HCT116 (cell line): ENCODE data around the gene EMD. TPM values are rescaled to one million over a fixed set of nuclear protein-coding genes. Genes with fewer than 3 reads are reported as not detected.

Experiments
- ATAC-seq: fragments of 200-7000 bp; cut with Tn5 transposase; 2 replicates; pipeline ENCODE4 v1.9.1; 2020; ENCODE audit warnings: mild to moderate bottlenecking, moderate library complexity
- BruUV-seq: library from RNA; stranded (reverse); fragments of 400-500 nt; replicated peaks from 2 replicates; lab custom pipeline; 2021; lab: Mats Ljungman, UMichigan
- CTCF ChIA-PET: fragments of 300-600 bp; sonication (Branson Sonifier 250); formaldehyde crosslinking; loops from one replicate; lab custom pipeline; 2021; ENCODE audit warnings: antibody characterized with exemption; lab: Charles Lee
- POLR2A ChIA-PET: fragments of 300-600, 350-600 bp; sonication (Branson Sonifier 250); formaldehyde crosslinking; loops from one replicate; lab custom pipeline; 2021; ENCODE audit warnings: antibody characterized with exemption; lab: Charles Lee
- RAD21 ChIA-PET, 2 experiments: fragments of 300-600 bp; sonication (Branson Sonifier 250); formaldehyde crosslinking; loops; one replicate each; lab custom pipeline; 2023; ENCODE audit warnings: low total read pairs in 2 of 2; ENCODE audit not compliant: uncharacterized antibody in 2 of 2, unreplicated experiment in 2 of 2, low non-redundant PET in 1 of 2; lab: Charles Lee
- DNase-seq: peaks from one replicate; pipeline ENCODE4 v3.0.0-alpha.2; 2010; ENCODE audit warnings: low read depth, low spot score
- H2AFZ ChIP-seq: fragments of 200-600 bp; shearing (Covaris generic), sonication (generic); 2 replicates; pipeline ENCODE4 v1.6.1; 2017; ENCODE audit warnings: low read depth, mixed run types, mixed read lengths, antibody characterized with exemption, low read length; ENCODE audit not compliant: poor library complexity, severe bottlenecking
- H3K27ac ChIP-seq: 2 replicates; pipeline ENCODE4 v1.5.1; 2012; ENCODE audit warnings: low read depth, low read length
- H3K27me3 ChIP-seq: fragments of 200-600 bp; sonication (generic); 2 replicates; pipeline ENCODE4 v1.6.1; 2016; ENCODE audit warnings: mixed run types, low read length, mixed read lengths; ENCODE audit not compliant: insufficient read depth
- H3K36me3 ChIP-seq, 2 experiments: fragments of 200-500 bp in 1 of 2; fragments of 200-600 bp in 1 of 2; sonication (Bioruptor generic) in 1 of 2; sonication (generic) in 1 of 2; 2 replicates each; pipeline versions ENCODE4 v1.5.1 to v1.6.1; 2014 to 2016; ENCODE audit warnings: low read length in 2 of 2, inconsistent platforms in 1 of 2, mixed read lengths in 1 of 2, mixed run types in 1 of 2; ENCODE audit not compliant: insufficient read depth in 2 of 2, control insufficient read depth in 1 of 2
- H3K4me1 ChIP-seq, 2 experiments: fragments of 200-600 bp in 1 of 2; sonication (generic) in 1 of 2; 2 replicates each; pipeline versions ENCODE4 v1.5.1 to v1.6.1; 2012 to 2017; ENCODE audit warnings: low read length in 2 of 2, inconsistent platforms in 1 of 2, mild to moderate bottlenecking in 1 of 2, mixed read lengths in 1 of 2, mixed run types in 1 of 2, moderate library complexity in 1 of 2; ENCODE audit not compliant: insufficient read depth in 2 of 2, control insufficient read depth in 1 of 2
- H3K4me2 ChIP-seq: fragments of 200-600 bp; sonication (generic); 2 replicates; pipeline ENCODE4 v1.6.1; 2017; ENCODE audit warnings: mixed run types, low read length, mixed read lengths
- H3K4me3 ChIP-seq, 2 experiments: fragments of 200-600 bp in 1 of 2; sonication (generic) in 1 of 2; replicated peaks in 1 of 2; 2 replicates each; pipeline ENCODE4 v1.5.1; 2011 to 2016; ENCODE audit warnings: low read length in 2 of 2, control low read depth in 1 of 2, low read depth in 1 of 2, mild to moderate bottlenecking in 1 of 2, mixed read lengths in 1 of 2, mixed run types in 1 of 2
- H3K79me2 ChIP-seq: fragments of 200-600 bp; sonication (generic); 2 replicates; pipeline ENCODE4 v1.6.1; 2017; ENCODE audit warnings: mild to moderate bottlenecking, mixed run types, low read length, moderate library complexity, mixed read lengths; ENCODE audit not compliant: insufficient read depth
- H3K9ac ChIP-seq: fragments of 200-600 bp; sonication (generic); 2 replicates; pipeline ENCODE4 v1.6.1; 2016; ENCODE audit warnings: low read length, mixed read lengths
- H3K9me2 ChIP-seq: fragments of 200-600 bp; sonication (generic), shearing (Covaris generic); 2 replicates; pipeline ENCODE4 v1.6.1; 2017; ENCODE audit warnings: mixed run types, mild to moderate bottlenecking, moderate library complexity; ENCODE audit not compliant: insufficient read depth
- H3K9me3 ChIP-seq, 2 experiments: fragments of 200-500 bp in 1 of 2; fragments of 200-600 bp in 1 of 2; sonication (Bioruptor generic) in 1 of 2; sonication (generic) in 1 of 2; 2 replicates each; pipeline ENCODE4 v1.6.1; 2014 to 2017; ENCODE audit warnings: low read length in 2 of 2, mixed read lengths in 2 of 2, inconsistent platforms in 1 of 2, low read depth in 1 of 2, mild to moderate bottlenecking in 1 of 2, mixed run types in 1 of 2, moderate library complexity in 1 of 2; ENCODE audit not compliant: control insufficient read depth in 1 of 2, insufficient read depth in 1 of 2
- H4K20me1 ChIP-seq: fragments of 200-600 bp; sonication (generic), shearing (Covaris generic); 2 replicates; pipeline ENCODE4 v1.6.1; 2017; ENCODE audit warnings: mixed run types, mild to moderate bottlenecking, moderate library complexity; ENCODE audit not compliant: insufficient read depth
- CEBPB ChIP-seq: IDR thresholded peaks from 2 replicates; pipeline ENCODE4 v1.6.1; 2012; ENCODE audit warnings: low read depth
- EZH2 ChIP-seq: fragments of 200-600 bp; sonication (generic); IDR thresholded peaks from 2 replicates; pipeline ENCODE4 v1.6.1; 2017; ENCODE audit warnings: antibody characterized with exemption, mixed run types
- FOSL1 ChIP-seq: IDR thresholded peaks from 2 replicates; pipeline ENCODE4 v1.6.1; 2012; ENCODE audit warnings: low read depth
- JUND ChIP-seq: IDR thresholded peaks from 2 replicates; pipeline ENCODE4 v1.6.1; 2012
- POLR2A ChIP-seq: IDR thresholded peaks from 2 replicates; pipeline ENCODE4 v1.7.0; 2011; ENCODE audit warnings: borderline replicate concordance; ENCODE audit not compliant: insufficient read depth, insufficient read length; ENCODE audit errors: extremely low read depth
- SP1 ChIP-seq: IDR thresholded peaks from 2 replicates; pipeline ENCODE4 v1.6.1; 2012; ENCODE audit warnings: low read depth
- TCF7L2 ChIP-seq: IDR thresholded peaks from 2 replicates; pipeline ENCODE4 v1.7.0; 2011; ENCODE audit warnings: borderline replicate concordance, inconsistent platforms; ENCODE audit not compliant: insufficient read depth, insufficient read length; ENCODE audit errors: extremely low read depth
- YY1 ChIP-seq: IDR thresholded peaks from 2 replicates; pipeline ENCODE4 v1.6.1; 2011; ENCODE audit warnings: low read length, low read depth, moderate library complexity, mild to moderate bottlenecking; ENCODE audit not compliant: insufficient replicate concordance; ENCODE audit errors: extremely low read depth
- ZFX ChIP-seq: fragments of 450-650 bp; IDR thresholded peaks from 2 replicates; pipeline ENCODE4 v1.6.1; 2017
- intact Hi-C: fragments of 100-400 bp; cut with micrococcal nuclease; formaldehyde crosslinking; loops from 2 replicates; pipeline ENCODE4 v1.10.0; 2022
- total RNA-seq: library from RNA; stranded (reverse); gene quantifications from one replicate; pipeline ENCODE4 v1.2.1, GENCODE V29; 2021; ENCODE audit not compliant: unreplicated experiment
- TF ChIP-seq, protein P1 (sequence below): IDR thresholded peaks from 2 replicates; pipeline ENCODE4 v1.6.1; 2011; ENCODE audit warnings: mild to moderate bottlenecking, low read length, moderate library complexity; ENCODE audit not compliant: insufficient replicate concordance; ENCODE audit errors: extremely low read depth

Gene EMD
- total RNA-seq, 1 experiment from 2014 or later, result 102 TPM

DNA sequence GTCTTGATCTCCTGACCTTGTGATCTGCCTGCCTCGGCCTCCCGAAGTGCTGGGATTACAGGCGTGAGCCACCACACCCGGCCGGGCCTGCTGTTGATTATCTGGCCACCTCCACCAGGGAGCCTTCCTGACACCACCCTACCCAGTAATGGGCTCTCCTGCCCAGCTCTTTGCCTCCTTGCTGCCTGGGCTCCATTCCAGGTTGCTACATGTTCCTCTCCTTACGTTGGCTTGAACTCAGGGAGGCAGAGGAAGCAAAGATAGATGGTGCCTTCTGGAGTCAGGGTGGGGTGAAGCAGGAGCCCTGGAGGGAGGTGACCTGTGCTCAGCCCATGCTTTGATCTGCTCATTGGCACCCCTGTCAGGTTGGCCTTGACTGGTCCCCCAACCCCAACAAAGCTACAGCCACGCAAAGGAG, 31.0 kb upstream of the EMD start:
- RAD21 ChIA-PET, result no interaction called here
- no TSS peak for BruUV-seq
- H3K27ac ChIP-seq, result no peak overlapping the region
- H2AFZ ChIP-seq, result no peak overlapping the region
- H3K9me2 ChIP-seq, result no peaks in the 10 kb centered on the region
- no peak for TF ChIP-seq CEBPB
- TF ChIP-seq YY1, result no peak
- TF ChIP-seq SP1, result no peak
- TF ChIP-seq TCF7L2, result no peak
- no peak for TF ChIP-seq JUND
- TF ChIP-seq POLR2A, result no peak
- TF ChIP-seq, protein P1, sequence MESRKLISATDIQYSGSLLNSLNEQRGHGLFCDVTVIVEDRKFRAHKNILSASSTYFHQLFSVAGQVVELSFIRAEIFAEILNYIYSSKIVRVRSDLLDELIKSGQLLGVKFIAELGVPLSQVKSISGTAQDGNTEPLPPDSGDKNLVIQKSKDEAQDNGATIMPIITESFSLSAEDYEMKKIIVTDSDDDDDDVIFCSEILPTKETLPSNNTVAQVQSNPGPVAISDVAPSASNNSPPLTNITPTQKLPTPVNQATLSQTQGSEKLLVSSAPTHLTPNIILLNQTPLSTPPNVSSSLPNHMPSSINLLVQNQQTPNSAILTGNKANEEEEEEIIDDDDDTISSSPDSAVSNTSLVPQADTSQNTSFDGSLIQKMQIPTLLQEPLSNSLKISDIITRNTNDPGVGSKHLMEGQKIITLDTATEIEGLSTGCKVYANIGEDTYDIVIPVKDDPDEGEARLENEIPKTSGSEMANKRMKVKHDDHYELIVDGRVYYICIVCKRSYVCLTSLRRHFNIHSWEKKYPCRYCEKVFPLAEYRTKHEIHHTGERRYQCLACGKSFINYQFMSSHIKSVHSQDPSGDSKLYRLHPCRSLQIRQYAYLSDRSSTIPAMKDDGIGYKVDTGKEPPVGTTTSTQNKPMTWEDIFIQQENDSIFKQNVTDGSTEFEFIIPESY, result no peak
- no peak for TF ChIP-seq EZH2
- TF ChIP-seq FOSL1, result no peak
- no peak for TF ChIP-seq ZFX
- TF ChIP-seq, all 23 proteins: peak for 0
- Histone ChIP-seq H3K4me3 (no peak overlapping the region), H3K9me3 (no peaks in the 10 kb centered on the region), H4K20me1 (no peaks in the 10 kb centered on the region), H3K36me3 (peaks cover 4 to 5% of the 10 kb centered on the region in 2 experiments; a peak in 2 of 4 replicates), H3K27me3 (no peaks in the 10 kb centered on the region), H3K4me1 (no peaks in the 10 kb centered on the region), H3K79me2 (no peaks in the 10 kb centered on the region), H3K9ac (no peak overlapping the region), H3K4me2 (no peak overlapping the region)
- intact Hi-C loops, result no loop called here
- no peak for ATAC-seq
- POLR2A ChIA-PET, result no interaction called here
- CTCF ChIA-PET, result no interaction called here
- DNase-seq, result no peak
